ENCODE measurements around the gene CACUL1. TPM values are rescaled to one million over a fixed set of nuclear protein-coding genes. Genes with fewer than 3 reads are reported as not detected.
"Not testable (repeated sequence)": the region's sequence is repeated elsewhere in the genome, so short reads cannot be mapped to it uniquely, and the experiment has no call there.

Gene CACUL1
- total RNA-seq, 6 experiments from 2014 or later, result 31.5 to 34.0 (median 32.7) TPM

- TF ChIP-seq CTCF (IDR thresholded peaks at IDR 0.05), result no peak
- Mint-ChIP-seq H3K27me3 (ENCODE audit: insufficient read depth) (no peaks in the 10 kb centered on the region), H3K27ac (no peak overlapping the region), H3K9me3 (no peaks in the 10 kb centered on the region), H3K36me3 (ENCODE audit: low read depth) (peaks cover 14% of the 10 kb centered on the region), H3K4me1 (ENCODE audit: low read depth) (peaks cover 53% of the 10 kb centered on the region), H3K4me3 (no peak overlapping the region)
- DNase-seq, result no peak
Observed at GRCh38 chr10:118746246-118746645, 8.5 kb downstream of the CACUL1 start.

GRCh38 chr10:118745056-118745455, 9.7 kb downstream of the CACUL1 start:
- no peak overlapping the region for H3K4me3 Mint-ChIP-seq
- H3K27ac Mint-ChIP-seq, result no peak overlapping the region
- no peak for DNase-seq
- peaks cover 14% of the 10 kb centered on the region for H3K36me3 Mint-ChIP-seq (ENCODE audit: low read depth)
- H3K4me1 Mint-ChIP-seq (ENCODE audit: low read depth), result peaks cover 51% of the 10 kb centered on the region
- TF ChIP-seq CTCF (IDR thresholded peaks at IDR 0.05), result no peak
- no peaks in the 10 kb centered on the region for H3K27me3 Mint-ChIP-seq (ENCODE audit: insufficient read depth)
- no peaks in the 10 kb centered on the region for H3K9me3 Mint-ChIP-seq

GRCh38 chr10:118744346-118744918, 10.3 kb downstream of the CACUL1 start:
- not testable (repeated sequence) for H3K9me3 Mint-ChIP-seq; H3K4me3 Mint-ChIP-seq; H3K27me3 Mint-ChIP-seq (ENCODE audit: insufficient read depth); DNase-seq
- H3K36me3 Mint-ChIP-seq (ENCODE audit: low read depth), result peaks cover 14% of the 10 kb centered on the region
- H3K4me1 Mint-ChIP-seq (ENCODE audit: low read depth), result peaks cover 51% of the 10 kb centered on the region
- H3K27ac Mint-ChIP-seq, result 0 out of 2 replicates have a peak overlapping the region, but pooled peaks have one; percentile 14

GRCh38 chr10:118742782-118743181, 12.0 kb downstream of the CACUL1 start:
- Mint-ChIP-seq H3K9me3 (no peaks in the 10 kb centered on the region), H3K4me1 (ENCODE audit: low read depth) (peaks cover 52% of the 10 kb centered on the region), H3K4me3 (peak overlapping the region; percentile 31; the same call in 1 of the 2 replicates), H3K27me3 (ENCODE audit: insufficient read depth) (no peaks in the 10 kb centered on the region), H3K36me3 (ENCODE audit: low read depth) (peaks cover 6% of the 10 kb centered on the region; the same call in 1 of the 2 replicates), H3K27ac (peak overlapping the region; percentile 71)
- TF ChIP-seq CTCF (IDR thresholded peaks at IDR 0.05), result no peak
- peak; percentile 13 for DNase-seq

- H3K9me3 Mint-ChIP-seq, result no peaks in the 10 kb centered on the region
- peak overlapping the region; percentile 71 for H3K27ac Mint-ChIP-seq
- H3K4me3 Mint-ChIP-seq, result no peak overlapping the region
- no peak for DNase-seq
- H3K27me3 Mint-ChIP-seq (ENCODE audit: insufficient read depth), result no peaks in the 10 kb centered on the region
- H3K4me1 Mint-ChIP-seq (ENCODE audit: low read depth), result peaks cover 59% of the 10 kb centered on the region
- H3K36me3 Mint-ChIP-seq (ENCODE audit: low read depth), result peaks cover 6% of the 10 kb centered on the region; the same call in 1 of the 2 replicates
- TF ChIP-seq CTCF (IDR thresholded peaks at IDR 0.05), result no peak
Observed at GRCh38 chr10:118742032-118742431, 12.7 kb downstream of the CACUL1 start.

- Mint-ChIP-seq H3K36me3 (ENCODE audit: low read depth) (no peaks in the 10 kb centered on the region), H3K27me3 (ENCODE audit: insufficient read depth) (no peaks in the 10 kb centered on the region), H3K4me1 (ENCODE audit: low read depth) (peaks cover 43% of the 10 kb centered on the region), H3K27ac (no peak overlapping the region), H3K9me3 (no peaks in the 10 kb centered on the region), H3K4me3 (no peak overlapping the region)
- TF ChIP-seq CTCF (IDR thresholded peaks at IDR 0.05), result no peak
- DNase-seq, result no peak
Observed at GRCh38 chr10:118738406-118738805, 16.4 kb downstream of the CACUL1 start.

All from HFFc6 (cell line).